GM19438 (cell line): ENCODE results near the gene DNMBP.
"Not testable (repeated sequence)": the region's sequence is repeated elsewhere in the genome, so short reads cannot be mapped to it uniquely, and the experiment has no call there.

Experiments used
- ATAC-seq: cut with Tn5 transposase; IDR thresholded peaks from one replicate; pipeline ENCODE4 v1.9.1; 2021; ENCODE audit warnings: low read depth; ENCODE audit not compliant: unreplicated experiment

Gene DNMBP

DNA sequence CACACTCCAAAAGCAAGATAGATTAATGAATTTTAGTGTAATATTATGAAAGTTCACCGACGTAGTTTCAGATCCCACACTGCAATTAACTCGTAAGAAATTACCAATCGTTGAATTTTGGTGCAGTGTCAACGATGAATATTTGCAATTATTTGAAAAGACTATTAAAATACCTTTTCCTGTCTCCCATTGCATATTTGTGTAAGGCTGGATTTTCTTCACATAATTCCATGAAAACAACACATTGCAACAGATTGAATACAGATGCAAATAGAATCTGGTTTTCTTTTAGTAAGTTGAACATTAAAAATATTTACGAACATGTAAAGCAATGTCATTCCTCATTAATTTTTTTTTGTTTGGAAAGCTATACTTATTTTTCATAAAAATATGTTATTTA lies 50.9 kb downstream of the DNMBP start:
- ATAC-seq: no peak

DNA sequence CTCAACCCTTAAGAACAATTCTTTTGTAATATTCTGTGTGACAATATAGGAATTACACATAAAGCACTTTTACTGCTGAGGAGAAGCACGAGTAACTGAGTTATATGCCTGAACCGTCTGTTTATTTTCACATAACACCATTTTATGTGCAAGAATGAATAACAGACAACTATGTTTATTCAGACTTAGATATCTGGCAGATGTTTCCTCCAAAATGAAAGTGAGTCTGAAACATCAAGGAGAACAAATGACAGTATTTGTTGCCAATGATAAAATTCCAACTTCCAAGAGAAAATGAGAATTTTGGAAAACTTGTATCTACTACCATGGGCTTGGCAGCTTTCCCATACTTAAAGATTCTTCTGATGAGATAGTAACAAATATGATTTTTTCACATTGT lies 51.4 kb downstream of the DNMBP start:
- ATAC-seq: no peak

DNA sequence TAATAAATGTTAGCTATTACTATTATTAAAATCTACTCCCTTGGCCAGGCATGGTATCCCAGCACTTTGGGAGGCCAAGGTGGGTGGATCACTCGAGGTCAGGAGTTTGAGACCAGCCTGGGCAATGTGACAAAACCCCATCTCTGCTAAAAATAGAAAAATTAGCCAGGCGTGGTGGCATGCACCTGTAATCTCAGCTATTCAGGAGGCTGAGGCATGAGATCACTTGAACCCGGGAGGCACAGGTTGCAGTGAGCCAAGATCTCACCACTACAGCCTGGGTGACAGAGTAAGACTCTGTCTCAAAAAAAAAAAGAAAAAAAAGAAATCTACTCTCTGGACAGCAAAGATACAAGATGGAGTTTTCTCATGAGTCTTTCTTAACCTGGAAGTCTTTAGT lies 56.2 kb downstream of the DNMBP start:
- not testable (repeated sequence) for ATAC-seq

DNA sequence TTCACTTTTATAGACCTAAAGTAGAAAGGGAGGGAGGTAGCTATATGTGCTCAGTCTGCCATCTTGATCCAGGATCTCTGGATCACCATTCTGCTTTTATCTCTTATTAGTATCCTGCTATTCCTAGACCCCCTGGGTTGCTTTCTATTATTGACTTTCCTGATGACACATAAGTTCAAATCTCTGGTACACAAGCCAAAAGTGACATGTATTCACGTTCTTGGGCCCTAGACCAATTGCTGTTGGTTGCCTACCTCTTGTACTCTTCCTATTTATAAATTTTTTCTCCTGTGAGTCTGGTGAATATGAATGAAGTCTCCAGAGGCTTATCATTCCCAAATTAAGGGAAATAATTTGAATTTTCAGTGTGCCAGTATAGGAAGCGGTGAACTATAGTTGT lies 56.9 kb downstream of the DNMBP start:
- no peak for ATAC-seq

DNA sequence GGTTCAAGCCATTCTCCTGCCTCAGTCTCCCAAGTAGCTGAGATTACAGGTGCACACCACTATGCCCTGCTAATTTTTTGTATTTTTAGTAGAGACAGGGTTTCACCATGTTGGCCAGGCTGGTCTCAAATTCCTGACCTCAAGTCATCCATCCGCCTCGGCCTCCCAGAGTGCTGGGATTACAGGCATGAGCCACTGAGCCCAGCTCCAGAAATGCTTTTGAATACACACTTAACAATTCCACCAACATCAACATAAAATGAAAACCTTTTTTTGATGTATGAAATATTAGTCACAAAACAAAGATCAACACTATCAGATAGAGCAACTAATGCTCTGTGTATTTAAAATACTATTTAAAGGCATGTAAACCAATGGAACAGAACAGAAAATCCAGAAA lies 63.7 kb downstream of the DNMBP start:
- ATAC-seq: not testable (repeated sequence)

DNA sequence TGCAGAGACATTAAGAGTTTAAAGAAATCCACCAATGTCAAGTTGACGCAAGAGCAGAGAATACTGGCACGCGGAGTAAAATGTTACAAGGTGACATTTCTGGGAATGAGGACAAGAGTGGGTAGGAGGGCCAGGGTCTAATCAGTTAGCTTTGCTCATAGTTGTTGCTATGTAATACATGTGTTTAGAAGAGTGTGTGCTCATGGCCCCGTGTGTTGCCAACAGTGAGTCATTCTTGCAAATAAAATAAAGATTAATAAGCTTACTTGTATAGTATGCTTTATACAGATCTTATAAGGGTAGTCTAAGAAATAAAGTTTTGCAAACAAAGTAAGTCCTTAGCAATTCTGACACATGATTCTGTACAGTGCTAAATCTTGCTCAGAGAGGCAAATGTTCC lies 64.5 kb downstream of the DNMBP start:
- no peak for ATAC-seq

DNA sequence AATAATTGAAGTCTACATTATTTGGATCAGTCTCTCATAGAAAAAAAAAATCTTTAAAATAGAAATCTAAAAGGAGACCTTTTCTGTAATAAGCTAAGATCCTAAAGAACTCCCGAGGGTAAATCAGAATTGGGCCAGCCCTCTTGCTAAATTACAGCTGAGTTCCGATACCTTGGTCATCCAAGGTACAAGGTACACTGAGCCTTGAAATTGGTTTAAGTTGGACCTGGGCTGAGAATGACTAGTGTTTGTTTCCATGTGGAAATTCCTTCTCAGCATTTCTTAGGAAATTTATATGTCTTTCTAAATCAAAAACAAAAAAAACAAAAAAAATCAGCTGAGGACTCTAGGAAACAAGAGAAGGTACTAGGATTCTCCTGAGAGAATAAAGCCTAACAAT lies 64.9 kb downstream of the DNMBP start:
- ATAC-seq: no peak

DNA sequence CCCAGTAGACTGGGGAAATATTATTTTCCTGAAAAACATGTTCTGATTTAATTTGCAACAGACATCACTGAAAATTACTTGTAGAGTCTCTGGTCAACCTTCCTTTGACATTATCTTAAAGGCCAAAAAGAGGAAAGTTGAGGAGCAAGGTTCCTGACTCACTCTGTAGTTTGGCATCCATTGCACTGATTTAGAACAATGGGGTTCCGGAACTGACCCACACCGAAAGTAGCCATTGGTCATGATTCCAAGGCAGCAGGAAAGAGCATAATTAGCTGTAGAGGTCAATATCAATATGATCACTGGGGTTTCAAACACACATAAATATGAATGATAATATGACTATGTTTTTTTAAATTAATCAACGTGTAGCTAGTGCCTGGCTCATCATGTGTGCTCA lies 65.8 kb downstream of the DNMBP start:
- no peak for ATAC-seq

DNA sequence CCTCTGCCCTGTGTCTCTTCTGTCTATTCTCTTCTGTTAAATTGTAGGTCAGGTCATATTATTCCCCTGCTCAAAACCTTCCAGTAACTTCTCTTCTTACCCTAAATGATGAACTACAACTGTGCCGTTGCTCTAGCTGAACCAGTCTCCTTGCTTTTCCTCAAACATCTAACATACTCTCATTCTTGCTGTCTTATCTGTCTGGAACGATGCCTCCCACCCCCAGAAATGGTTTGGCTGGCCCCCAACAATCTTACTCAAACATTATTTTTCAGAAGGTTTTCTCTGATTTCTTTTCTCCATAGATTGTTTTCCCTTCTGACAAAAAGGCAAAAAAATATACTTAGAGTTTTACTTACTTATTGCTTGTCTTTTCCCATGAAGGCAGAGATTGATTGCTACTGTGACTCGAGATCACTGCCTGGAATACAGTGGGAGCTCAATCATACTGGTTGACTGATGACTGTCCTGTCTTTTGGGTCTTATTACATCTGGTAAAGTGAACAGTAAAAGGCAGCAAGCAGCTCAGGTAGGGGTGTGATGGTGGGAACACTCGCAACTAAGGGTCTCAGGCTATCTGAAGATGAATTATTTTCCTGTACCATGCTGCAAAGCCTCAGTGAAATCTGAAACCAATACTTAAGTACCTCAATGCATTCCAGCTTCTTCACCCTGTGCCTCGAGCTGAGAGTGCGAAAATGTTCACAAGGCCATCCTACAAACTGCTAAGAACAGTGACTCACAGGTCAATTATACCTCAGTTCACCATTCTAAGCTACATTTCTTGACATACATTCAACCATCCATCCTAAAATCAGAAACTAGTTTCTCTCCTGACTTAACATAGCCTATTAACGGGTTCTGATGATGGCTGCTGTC lies 67.6 kb downstream of the DNMBP start:
- no peak for ATAC-seq

DNA sequence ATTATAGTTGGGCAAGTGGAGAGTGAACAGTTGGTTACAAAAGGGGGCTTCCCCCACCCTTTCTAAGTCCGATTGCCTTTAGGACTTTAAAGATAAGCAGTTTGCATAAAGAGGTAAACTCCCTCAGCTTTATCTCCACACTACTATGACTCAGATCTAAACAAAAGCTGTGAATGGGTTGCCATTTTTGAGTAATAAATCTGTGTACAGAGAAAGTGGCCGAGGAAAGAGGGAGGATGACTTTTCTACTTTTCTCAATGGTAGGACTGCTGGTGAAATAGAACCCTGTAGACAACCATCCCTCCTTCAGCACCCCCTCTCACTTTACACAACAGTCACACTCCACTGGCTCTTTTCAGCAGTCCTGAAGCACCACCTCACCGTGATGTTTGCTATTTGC lies 71.2 kb downstream of the DNMBP start:
- ATAC-seq: no peak

DNA sequence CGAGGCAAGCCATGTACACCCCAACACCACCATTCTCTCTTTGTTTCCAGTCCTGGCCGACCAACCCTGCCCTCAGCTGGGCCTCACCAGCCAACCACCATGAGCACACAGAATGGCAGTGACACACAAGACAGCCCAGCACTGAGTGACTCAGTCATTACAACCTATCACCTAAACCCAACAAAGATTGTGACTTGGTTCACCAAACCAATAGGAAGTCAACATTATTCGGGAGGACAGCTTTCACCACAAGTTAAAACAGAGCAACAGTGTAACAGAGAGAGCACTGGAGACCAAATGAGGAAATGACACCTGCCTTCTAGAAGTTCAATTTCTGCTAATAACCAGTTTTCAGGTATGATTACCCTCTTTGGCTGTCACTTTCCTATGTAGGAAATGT lies 72.1 kb downstream of the DNMBP start:
- no peak for ATAC-seq

DNA sequence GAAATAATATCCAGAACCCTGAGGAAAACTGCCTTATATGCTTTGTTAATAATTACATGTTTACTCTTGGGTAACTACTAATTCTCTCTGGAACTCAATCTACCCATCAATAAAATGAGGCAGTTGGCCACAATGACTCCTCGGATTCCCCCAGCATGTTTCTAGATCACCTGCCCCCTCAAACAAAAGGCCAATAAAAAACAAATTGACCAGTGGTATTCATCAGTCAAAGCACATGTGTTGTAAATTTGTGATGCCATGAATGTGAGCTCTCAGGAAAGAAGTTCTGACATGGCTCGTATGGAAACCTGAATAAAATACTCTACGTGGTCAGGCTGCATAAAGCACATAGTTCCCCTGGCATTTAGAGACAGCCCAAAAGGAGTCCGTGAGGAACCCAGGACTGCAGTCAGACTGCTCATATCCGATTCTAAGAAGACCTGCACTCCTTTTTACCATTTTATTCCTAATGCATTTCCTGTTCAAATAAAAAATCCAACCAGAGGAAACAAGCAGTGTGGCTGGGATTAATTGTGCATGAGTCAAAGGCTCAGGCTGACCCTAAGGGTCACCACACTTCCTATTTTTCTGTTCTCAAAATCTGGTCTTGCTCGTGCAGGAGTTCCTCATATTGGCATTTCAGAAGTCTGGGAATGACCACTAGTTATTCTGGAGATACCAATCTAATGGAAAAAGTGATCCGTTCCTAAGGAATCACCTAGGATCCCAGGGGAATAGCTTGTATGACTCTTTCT lies 77.4 kb downstream of the DNMBP start:
- not testable (repeated sequence) for ATAC-seq

DNA sequence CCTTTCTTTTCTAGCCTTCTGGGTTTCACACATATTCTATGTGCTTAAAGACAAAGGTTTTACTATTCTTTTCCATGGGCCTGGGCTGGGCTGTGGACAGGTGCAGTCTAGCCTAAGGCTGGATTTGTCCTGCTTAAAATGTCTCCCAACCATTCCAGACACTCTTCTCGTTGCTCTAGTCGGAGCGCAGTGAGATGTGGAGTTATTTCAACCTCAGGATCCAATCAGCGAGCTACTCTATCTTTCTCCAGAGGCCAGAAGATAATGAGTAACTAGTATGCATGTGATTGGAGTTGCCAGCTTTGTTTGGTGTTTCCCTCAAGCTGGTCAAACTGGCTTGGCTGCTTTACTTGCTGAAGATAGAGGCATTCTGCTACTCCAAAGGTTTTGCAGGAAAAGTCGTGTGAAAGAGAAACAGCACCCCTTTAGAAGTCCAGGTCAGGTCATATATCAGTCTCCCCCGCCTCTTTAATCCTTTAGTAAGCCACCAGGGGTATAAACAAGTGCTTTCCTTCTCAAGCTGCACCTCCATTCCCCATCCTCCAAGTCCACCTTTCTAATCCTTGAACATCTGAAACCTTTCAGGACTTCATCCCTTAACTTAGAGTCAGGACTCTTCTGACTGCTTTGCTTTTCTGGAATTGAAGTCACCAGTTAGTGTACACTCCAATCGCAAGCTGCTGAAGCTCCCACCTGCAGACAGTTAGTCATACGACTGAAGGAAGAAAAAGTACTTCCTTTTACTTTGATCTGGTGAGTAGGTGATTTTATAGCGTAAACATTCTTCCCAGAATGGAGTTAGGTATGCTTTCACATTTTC lies 78.8 kb downstream of the DNMBP start:
- ATAC-seq: no peak

DNA sequence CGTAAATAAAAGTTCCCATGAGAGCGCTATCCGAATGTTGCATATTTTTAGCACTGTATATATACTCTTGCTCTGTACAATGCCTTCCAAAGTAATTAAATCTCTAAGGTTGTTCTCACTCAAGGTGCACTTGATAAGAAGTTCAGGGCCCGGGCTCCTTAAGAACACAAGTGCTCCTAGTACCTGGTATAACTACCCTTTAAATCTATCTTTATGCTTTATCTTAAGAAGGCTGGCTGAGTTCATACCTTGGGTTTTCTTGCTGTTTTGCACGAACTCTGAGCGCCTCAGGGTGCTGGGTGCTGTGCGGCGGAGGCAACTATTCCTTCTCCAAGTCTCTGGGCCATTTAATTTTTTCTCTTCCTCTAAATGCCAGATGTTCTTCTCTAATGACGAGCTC lies 80.4 kb downstream of the DNMBP start:
- no peak for ATAC-seq

DNA sequence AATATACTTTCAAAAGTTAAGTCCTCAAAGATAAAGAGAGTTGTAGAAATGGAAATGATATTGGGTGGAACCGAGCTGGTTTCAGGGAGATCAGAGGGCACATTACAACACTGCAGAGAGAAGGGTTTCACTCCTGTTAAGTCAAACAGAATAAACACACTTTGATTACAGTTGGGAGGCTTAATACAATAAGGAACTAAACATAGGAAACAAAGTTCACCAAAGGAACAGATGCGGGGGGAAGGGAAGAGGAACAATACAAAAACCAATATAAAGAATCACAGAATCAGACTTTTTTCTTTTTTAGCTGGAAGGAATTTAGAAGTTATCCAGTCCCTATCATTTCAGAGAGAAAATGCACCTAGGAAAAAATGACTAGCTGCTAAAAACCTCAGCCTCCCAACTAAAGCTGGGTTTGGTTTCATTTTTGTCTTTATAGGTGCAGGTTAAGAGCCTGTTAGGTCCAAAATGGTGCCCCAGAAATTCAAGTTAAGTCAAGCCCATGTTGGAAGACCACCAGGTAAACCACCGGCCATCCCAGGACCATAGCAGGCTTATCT lies 81.9 kb downstream of the DNMBP start:
- no peak for ATAC-seq

DNA sequence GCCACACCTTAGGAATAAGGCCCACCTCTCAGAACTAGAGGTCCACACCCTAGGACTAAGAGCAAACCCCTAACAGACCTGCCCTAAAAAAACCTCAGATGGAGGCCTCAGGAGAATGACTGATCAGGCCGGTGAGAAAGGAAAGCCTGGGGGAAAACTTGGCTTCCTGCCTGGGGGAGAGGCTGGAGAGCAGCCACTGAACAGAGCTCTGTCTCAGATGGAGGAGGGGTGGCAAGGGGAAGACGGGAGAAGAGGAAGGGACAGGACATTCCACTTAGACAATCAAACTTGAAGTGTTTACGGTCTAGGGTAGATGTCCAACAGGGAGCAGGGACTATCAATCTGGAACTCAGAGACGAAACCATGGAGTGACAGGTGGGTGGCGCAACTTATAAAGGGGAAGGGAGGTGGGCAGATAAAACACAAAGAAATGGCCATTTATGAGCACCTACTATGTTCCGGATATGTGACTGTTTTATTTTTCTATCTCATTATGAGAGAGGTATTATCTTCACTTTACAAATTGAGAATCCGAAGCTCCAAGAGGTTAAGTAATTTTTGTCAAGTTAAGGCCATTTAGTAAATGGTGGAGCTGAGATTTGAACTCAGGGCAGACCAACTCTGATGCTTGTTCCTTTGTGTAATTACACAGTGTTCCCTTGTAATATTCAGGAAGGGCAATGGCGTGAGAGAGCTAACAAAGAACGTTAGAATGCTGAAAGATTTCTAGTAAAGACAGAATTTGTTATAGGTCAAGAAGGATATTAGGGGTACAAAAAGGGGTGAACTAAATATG lies 82.6 kb downstream of the DNMBP start:
- no peak for ATAC-seq

DNA sequence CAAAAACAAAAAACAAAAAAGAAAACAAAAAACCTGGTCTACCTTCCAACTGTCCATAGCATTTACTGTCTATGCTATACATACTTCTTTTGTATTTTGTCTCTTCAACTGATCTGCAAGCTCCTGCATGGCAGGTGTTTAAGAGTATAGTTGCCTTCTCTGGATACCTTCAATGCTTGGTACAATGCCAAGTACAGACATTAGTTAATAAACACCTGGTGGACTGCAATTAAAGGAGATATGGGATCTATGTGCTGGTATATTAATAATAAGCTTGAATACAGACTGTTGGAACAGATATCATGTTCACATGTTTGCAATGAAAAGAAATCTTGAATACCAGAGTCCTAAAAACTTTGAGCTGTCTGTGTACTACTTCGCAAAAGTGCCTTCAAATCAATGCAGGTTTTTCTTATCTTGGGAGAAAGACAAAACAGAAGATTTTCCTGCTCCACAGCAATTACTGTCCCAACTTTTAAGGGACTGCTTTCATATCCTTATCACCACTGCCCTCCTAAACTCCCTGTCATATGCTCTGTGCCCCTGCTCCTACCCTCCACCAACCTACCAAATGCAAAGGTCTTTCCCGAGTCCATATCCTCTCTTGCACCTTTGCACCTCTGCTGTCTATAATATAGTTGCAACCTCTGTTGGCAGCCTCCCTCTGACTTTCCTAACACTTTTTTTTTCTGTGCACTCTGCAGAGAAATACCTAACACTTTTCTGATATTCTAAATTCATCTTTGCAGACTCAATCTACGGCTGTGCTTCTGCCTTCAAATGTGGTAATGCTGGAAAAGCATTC lies 85.1 kb downstream of the DNMBP start:
- no peak for ATAC-seq

DNA sequence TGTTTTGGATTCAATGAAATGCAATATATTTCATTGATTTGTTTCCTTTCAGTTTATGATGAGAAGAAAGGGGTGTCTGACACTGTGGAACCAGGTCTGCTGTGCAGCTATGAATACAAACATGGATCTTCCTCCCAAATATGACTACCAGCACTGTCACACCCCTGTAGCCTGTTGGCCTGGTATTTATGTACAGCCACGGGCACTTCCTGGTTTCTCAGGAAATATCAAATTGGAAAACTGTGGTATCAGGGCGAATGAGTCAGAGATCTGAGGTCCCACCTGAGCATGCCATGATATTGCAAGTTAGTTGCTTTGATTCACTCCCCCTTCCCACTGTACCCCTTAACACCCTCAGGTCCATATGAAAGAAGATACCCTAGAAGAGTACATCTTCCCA lies 87.8 kb downstream of the DNMBP start:
- no peak for ATAC-seq

DNA sequence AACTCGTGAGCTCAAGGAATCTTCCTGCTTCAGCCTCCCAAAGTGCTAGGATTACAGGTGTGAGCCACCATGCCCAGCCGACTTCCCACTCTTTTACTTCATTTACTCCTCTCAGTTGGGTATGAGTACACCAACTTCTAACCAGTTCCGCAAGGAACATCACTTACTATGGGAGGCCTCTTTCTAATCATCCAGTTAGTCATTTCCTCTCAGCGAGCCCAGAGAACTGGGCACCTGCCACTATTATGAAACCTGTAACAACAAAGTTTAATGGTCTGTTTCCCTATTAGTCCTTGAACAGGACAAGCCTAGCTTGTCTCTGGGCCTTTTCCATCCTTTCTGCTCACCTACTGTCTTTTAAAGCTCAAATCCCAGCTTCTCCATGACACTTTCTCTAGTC lies 88.8 kb downstream of the DNMBP start:
- no peak for ATAC-seq
